ENCODE results near the gene FRAS1.
"Not testable (repeated sequence)": the region's sequence is repeated elsewhere in the genome, so short reads cannot be mapped to it uniquely, and the experiment has no call there.

FRAS1 gene

GRCh38 chr4:78325271-78326157, 268.4 kb downstream of the FRAS1 start:
- TF ChIP-seq EZH2 (IDR thresholded peaks at IDR 0.05; ENCODE audit: borderline replicate concordance, low read depth, low read length, severe bottlenecking) (no peak), CTCF (IDR thresholded peaks at IDR 0.05; ENCODE audit: borderline replicate concordance, extremely low read depth, low read length, poor library complexity, severe bottlenecking) (no peak)
- Histone ChIP-seq H3K36me3 (ENCODE audit: insufficient read depth, low read length) (no peaks in the 10 kb centered on the region), H4K20me1 (ENCODE audit: insufficient read depth, low read length) (no peaks in the 10 kb centered on the region), H3K27ac (ENCODE audit: low read length) (no peak overlapping the region), H3K79me2 (ENCODE audit: insufficient read depth, low read length) (no peaks in the 10 kb centered on the region), H3K27me3 (ENCODE audit: insufficient read depth, low read length, poor library complexity) (peaks cover 5% of the 10 kb centered on the region), H2AFZ (ENCODE audit: low read depth, low read length) (no peak overlapping the region), H3K9ac (ENCODE audit: low read depth, low read length) (no peak overlapping the region), H3K4me1 (ENCODE audit: insufficient read depth, low read length) (peaks cover 8% of the 10 kb centered on the region), H3K9me3 (ENCODE audit: insufficient read depth, low read length, severe bottlenecking) (no peaks in the 10 kb centered on the region), H3K4me3 (ENCODE audit: low read depth in 1 of 2, low read length in 2 of 2) (no peak overlapping the region), H3K4me2 (ENCODE audit: insufficient read depth, low read length) (no peak overlapping the region)
- no peak for ATAC-seq (ENCODE audit: insufficient read depth, low read depth)
- no peak for DNase-seq

GRCh38 chr4:78328591-78328990, 271.5 kb downstream of the FRAS1 start:
- not testable (repeated sequence) for H3K4me1 ChIP-seq (ENCODE audit: insufficient read depth, low read length); H3K4me3 ChIP-seq (ENCODE audit: low read depth in 1 of 2, low read length in 2 of 2); H2AFZ ChIP-seq (ENCODE audit: low read depth, low read length); H3K9ac ChIP-seq (ENCODE audit: low read depth, low read length); ATAC-seq (ENCODE audit: insufficient read depth, low read depth); DNase-seq; H4K20me1 ChIP-seq (ENCODE audit: insufficient read depth, low read length); H3K36me3 ChIP-seq (ENCODE audit: insufficient read depth, low read length); H3K79me2 ChIP-seq (ENCODE audit: insufficient read depth, low read length); H3K4me2 ChIP-seq (ENCODE audit: insufficient read depth, low read length); H3K9me3 ChIP-seq (ENCODE audit: insufficient read depth, low read length, severe bottlenecking); H3K27ac ChIP-seq (ENCODE audit: low read length)
- peaks cover 12% of the 10 kb centered on the region for H3K27me3 ChIP-seq (ENCODE audit: insufficient read depth, low read length, poor library complexity)

GRCh38 chr4:78331186-78331585, 274.1 kb downstream of the FRAS1 start:
- no peaks in the 10 kb centered on the region for H3K4me1 ChIP-seq (ENCODE audit: insufficient read depth, low read length)
- ATAC-seq (ENCODE audit: insufficient read depth, low read depth): no peak
- no peak overlapping the region for H3K4me2 ChIP-seq (ENCODE audit: insufficient read depth, low read length)

More at GRCh38 chr4:78331186-78331585, 274.1 kb downstream of the FRAS1 start:
- Histone ChIP-seq H3K4me3 (ENCODE audit: low read depth in 1 of 2, low read length in 2 of 2) (no peak overlapping the region), H2AFZ (ENCODE audit: low read depth, low read length) (no peak overlapping the region), H3K79me2 (ENCODE audit: insufficient read depth, low read length) (no peaks in the 10 kb centered on the region), H3K27ac (ENCODE audit: low read length) (no peak overlapping the region), H3K9ac (ENCODE audit: low read depth, low read length) (no peak overlapping the region), H3K9me3 (ENCODE audit: insufficient read depth, low read length, severe bottlenecking) (no peaks in the 10 kb centered on the region), H3K27me3 (ENCODE audit: insufficient read depth, low read length, poor library complexity) (peaks cover 9% of the 10 kb centered on the region), H3K36me3 (ENCODE audit: insufficient read depth, low read length) (no peaks in the 10 kb centered on the region), H4K20me1 (ENCODE audit: insufficient read depth, low read length) (no peaks in the 10 kb centered on the region)
- no peak for DNase-seq
- TF ChIP-seq CTCF (IDR thresholded peaks at IDR 0.05; ENCODE audit: borderline replicate concordance, extremely low read depth, low read length, poor library complexity, severe bottlenecking): no peak
- no peak for TF ChIP-seq EZH2 (IDR thresholded peaks at IDR 0.05; ENCODE audit: borderline replicate concordance, low read depth, low read length, severe bottlenecking)

Data from DND-41 (cell line).